DOHH2 (cell line): ENCODE data around the gene HNRNPC.
"Not testable (repeated sequence)": the region's sequence is repeated elsewhere in the genome, so short reads cannot be mapped to it uniquely, and the experiment has no call there.

Source experiments
- H3F3A ChIP-seq: fragments of 200-600 bp; sonication (generic), shearing (Covaris generic); 2 replicates; pipeline ENCODE4 v1.6.0; 2016; ENCODE audit warnings: antibody characterized with exemption, mild to moderate bottlenecking; ENCODE audit not compliant: control insufficient read depth, insufficient read depth
- H3K27ac ChIP-seq: fragments of 200-600 bp; sonication (generic); 2 replicates; pipeline ENCODE4 v1.5.1; 2014; ENCODE audit warnings: low read depth, mild to moderate bottlenecking, low read length, moderate library complexity
- H3K27me3 ChIP-seq: fragments of 200-600 bp; sonication (generic); 2 replicates; pipeline ENCODE4 v1.6.1; 2014; ENCODE audit warnings: mild to moderate bottlenecking, low read length, mixed read lengths; ENCODE audit not compliant: control insufficient read depth
- H3K36me3 ChIP-seq: fragments of 200-600 bp; sonication (generic); 2 replicates; pipeline ENCODE4 v1.6.1; 2014; ENCODE audit warnings: mild to moderate bottlenecking, low read length, moderate library complexity, mixed read lengths; ENCODE audit not compliant: control insufficient read depth
- H3K4me1 ChIP-seq: fragments of 200-600 bp; sonication (generic); 2 replicates; pipeline ENCODE4 v1.6.1; 2014; ENCODE audit warnings: mild to moderate bottlenecking, low read length, mixed read lengths; ENCODE audit not compliant: control insufficient read depth
- H3K4me2 ChIP-seq: fragments of 200-600 bp; sonication (generic); 2 replicates; pipeline ENCODE4 v1.6.0; 2014; ENCODE audit warnings: mild to moderate bottlenecking, low read length, moderate library complexity
- H3K4me3 ChIP-seq: fragments of 200-600 bp; sonication (generic); 2 replicates; pipeline ENCODE4 v1.5.1; 2014; ENCODE audit warnings: mild to moderate bottlenecking, low read length, mixed read lengths
- H3K79me2 ChIP-seq: fragments of 200-600 bp; sonication (generic); 2 replicates; pipeline ENCODE4 v1.6.1; 2014; ENCODE audit warnings: mild to moderate bottlenecking, low read length, mixed read lengths; ENCODE audit not compliant: control insufficient read depth
- H3K9me2 ChIP-seq: fragments of 200-600 bp; sonication (generic); replicated peaks from 2 replicates; pipeline ENCODE4 v1.6.1; 2014; ENCODE audit warnings: mild to moderate bottlenecking, low read length, mixed read lengths; ENCODE audit not compliant: control insufficient read depth
- H3K9me3 ChIP-seq: fragments of 200-600 bp; sonication (generic); 2 replicates; pipeline ENCODE4 v1.6.1; 2014; ENCODE audit warnings: antibody characterized with exemption, low read length, mixed read lengths; ENCODE audit not compliant: control insufficient read depth, insufficient read depth
- H4K20me1 ChIP-seq: fragments of 200-600 bp; sonication (generic); 2 replicates; pipeline ENCODE4 v1.6.0; 2014; ENCODE audit warnings: low read depth, mild to moderate bottlenecking, antibody characterized with exemption, low read length, moderate library complexity; ENCODE audit not compliant: control insufficient read depth, insufficient read depth
- EZH2phosphoT487 ChIP-seq: fragments of 200-600 bp; sonication (generic); IDR thresholded peaks from 2 replicates; pipeline ENCODE4 v1.6.1; 2017; ENCODE audit warnings: borderline replicate concordance, mild to moderate bottlenecking, antibody characterized with exemption, low read length, moderate library complexity, mixed read lengths
- TF ChIP-seq, protein P1 (sequence below): fragments of 200-600 bp; sonication (generic); IDR thresholded peaks from one replicate; pipeline ENCODE4 v1.5.1; 2014; ENCODE audit warnings: antibody characterized with exemption, mild to moderate bottlenecking, low read depth, low read length; ENCODE audit not compliant: poor library complexity, severe bottlenecking

The HNRNPC gene

DNA sequence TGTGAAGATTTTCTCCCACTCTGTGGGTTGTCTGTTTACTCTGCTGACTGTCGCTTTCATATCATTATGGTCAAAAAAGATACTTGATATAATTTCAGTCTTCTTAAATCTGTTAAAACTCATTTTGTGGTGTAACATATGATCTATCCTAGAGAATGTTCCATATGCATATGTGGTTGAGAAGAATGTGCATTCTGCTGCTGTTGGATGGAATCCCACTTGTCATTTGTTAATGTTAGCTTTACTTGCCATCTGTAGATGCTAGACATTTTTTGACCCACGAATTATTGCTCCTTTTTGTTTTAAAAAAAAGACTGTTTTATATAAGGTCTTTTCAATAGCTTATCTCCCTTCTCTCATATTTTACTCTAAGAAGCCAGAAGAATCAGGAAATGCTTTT, 87.1 kb downstream of the HNRNPC start:
- TF ChIP-seq, protein P1, sequence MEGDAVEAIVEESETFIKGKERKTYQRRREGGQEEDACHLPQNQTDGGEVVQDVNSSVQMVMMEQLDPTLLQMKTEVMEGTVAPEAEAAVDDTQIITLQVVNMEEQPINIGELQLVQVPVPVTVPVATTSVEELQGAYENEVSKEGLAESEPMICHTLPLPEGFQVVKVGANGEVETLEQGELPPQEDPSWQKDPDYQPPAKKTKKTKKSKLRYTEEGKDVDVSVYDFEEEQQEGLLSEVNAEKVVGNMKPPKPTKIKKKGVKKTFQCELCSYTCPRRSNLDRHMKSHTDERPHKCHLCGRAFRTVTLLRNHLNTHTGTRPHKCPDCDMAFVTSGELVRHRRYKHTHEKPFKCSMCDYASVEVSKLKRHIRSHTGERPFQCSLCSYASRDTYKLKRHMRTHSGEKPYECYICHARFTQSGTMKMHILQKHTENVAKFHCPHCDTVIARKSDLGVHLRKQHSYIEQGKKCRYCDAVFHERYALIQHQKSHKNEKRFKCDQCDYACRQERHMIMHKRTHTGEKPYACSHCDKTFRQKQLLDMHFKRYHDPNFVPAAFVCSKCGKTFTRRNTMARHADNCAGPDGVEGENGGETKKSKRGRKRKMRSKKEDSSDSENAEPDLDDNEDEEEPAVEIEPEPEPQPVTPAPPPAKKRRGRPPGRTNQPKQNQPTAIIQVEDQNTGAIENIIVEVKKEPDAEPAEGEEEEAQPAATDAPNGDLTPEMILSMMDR, result no peak
- TF ChIP-seq EZH2phosphoT487, result no peak
- Histone ChIP-seq H3K9me2 (no peaks in the 10 kb centered on the region), H3K4me1 (no peaks in the 10 kb centered on the region), H3K9me3 (no peaks in the 10 kb centered on the region), H3F3A (no peaks in the 10 kb centered on the region), H4K20me1 (no peaks in the 10 kb centered on the region), H3K4me2 (no peak overlapping the region), H3K4me3 (no peak overlapping the region), H3K27me3 (peaks cover 9% of the 10 kb centered on the region), H3K27ac (no peak overlapping the region), H3K36me3 (no peaks in the 10 kb centered on the region), H3K79me2 (no peaks in the 10 kb centered on the region)

DNA sequence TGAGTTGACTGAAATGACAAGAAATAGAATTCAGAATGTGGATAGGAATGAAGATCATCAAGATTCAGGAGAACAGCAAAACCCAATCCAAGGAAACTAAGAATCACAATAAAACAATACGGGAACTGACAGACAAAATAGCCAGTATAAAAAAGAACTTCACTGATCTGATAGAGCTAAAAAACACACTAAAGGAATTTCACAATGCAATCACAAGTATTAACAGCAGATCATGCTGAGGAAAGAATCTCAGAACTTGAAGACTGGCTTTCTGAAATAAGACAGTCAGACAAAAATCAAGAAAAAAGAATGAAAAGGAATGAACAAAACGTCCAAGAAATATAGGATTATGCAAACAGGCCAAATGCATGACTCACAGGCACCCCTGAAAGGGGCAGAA, 98.1 kb downstream of the HNRNPC start:
- TF ChIP-seq EZH2phosphoT487, result no peak
- TF ChIP-seq, protein P1, result no peak
- Histone ChIP-seq H3K79me2 (no peaks in the 10 kb centered on the region), H3K4me2 (no peak overlapping the region), H3K4me1 (no peaks in the 10 kb centered on the region), H3K27ac (no peak overlapping the region), H3K36me3 (no peaks in the 10 kb centered on the region), H3F3A (no peaks in the 10 kb centered on the region), H4K20me1 (no peaks in the 10 kb centered on the region), H3K9me2 (no peaks in the 10 kb centered on the region), H3K27me3 (peaks cover 24% of the 10 kb centered on the region), H3K9me3 (peaks cover 7% of the 10 kb centered on the region; the same call in 1 of the 2 replicates), H3K4me3 (no peak overlapping the region)

DNA sequence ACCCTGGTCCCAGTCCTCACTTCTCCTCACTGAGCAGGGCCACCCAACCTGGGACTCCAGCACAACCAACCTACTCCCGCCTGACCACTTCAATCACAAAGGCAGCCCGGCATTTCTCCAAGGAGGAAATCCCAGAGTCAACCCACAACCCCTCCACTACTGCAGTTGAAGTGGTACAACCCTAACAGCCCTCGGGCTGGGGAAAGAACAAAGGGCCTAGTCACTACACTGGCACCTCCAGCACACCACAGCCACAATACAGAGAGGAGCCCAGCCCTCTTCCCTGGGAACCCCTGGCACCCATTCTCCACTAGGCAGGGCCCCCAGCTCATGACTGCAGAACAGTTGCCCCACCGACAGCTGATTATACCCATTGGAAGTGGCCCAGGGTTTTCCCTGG, 99.7 kb downstream of the HNRNPC start:
- Histone ChIP-seq H3K4me2 (no peak overlapping the region), H3K4me3 (no peak overlapping the region), H3K36me3 (no peaks in the 10 kb centered on the region), H4K20me1 (no peaks in the 10 kb centered on the region), H3K9me3 (peaks cover 7% of the 10 kb centered on the region; the same call in 1 of the 2 replicates), H3K27me3 (peaks cover 22% of the 10 kb centered on the region), H3K27ac (no peak overlapping the region), H3F3A (no peaks in the 10 kb centered on the region), H3K9me2 (no peaks in the 10 kb centered on the region), H3K79me2 (no peaks in the 10 kb centered on the region), H3K4me1 (no peaks in the 10 kb centered on the region)
- no peak for TF ChIP-seq EZH2phosphoT487

DNA sequence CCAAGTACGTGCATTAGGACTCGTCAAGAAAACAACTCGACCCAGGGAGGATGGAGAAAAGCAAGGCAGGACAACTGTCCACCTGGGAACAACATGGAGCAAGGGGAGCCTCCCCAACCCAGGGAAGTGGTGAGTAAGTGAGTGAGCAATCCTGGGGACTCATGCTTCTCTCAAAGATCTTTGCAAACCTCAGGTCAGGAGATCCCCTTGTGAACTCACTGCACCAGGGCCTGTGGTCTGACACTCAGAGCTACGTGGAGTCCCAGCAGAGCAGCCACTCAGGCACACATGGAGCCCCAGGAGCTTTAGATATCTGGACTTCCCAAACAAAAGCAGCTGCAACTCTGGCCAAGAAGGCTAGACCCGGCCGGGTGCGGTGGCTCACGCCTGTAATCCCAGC, 101.2 kb downstream of the HNRNPC start:
- no peak overlapping the region for H3K4me2 ChIP-seq
- H3F3A ChIP-seq, result no peaks in the 10 kb centered on the region
- no peaks in the 10 kb centered on the region for H3K36me3 ChIP-seq
- peaks cover 10% of the 10 kb centered on the region for H3K27me3 ChIP-seq
- no peaks in the 10 kb centered on the region for H3K79me2 ChIP-seq
- H3K4me3 ChIP-seq, result no peak overlapping the region
- H3K4me1 ChIP-seq, result no peaks in the 10 kb centered on the region
- H4K20me1 ChIP-seq, result no peaks in the 10 kb centered on the region
- no peaks in the 10 kb centered on the region for H3K9me2 ChIP-seq
- H3K9me3 ChIP-seq, result peaks cover 6% of the 10 kb centered on the region; the same call in 1 of the 2 replicates
- no peak for TF ChIP-seq EZH2phosphoT487
- TF ChIP-seq, protein P1, result no peak
- no peak overlapping the region for H3K27ac ChIP-seq

DNA sequence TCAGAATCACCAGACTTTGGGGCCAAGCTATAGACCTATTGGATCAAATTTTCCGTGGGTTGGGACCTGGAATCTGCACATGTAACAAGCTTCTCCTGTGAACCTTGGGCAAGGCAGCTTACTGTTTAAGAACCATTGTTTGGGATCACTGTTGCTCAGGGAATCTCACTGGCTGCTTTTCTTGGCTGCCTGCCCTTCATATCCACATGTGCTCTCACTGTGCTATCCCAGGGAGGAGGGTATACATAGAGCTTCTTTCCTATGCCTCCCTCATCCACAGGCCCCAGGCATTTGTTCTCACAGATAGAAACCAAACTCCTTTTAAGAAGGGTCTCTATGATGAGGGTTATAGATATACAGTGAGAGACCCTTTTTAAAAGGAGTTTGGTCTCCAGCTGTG, 103.6 kb downstream of the HNRNPC start:
- not testable (repeated sequence) for H3K4me3 ChIP-seq, H3K4me2 ChIP-seq, H3F3A ChIP-seq, H3K9me2 ChIP-seq, H3K36me3 ChIP-seq, H3K9me3 ChIP-seq, H3K4me1 ChIP-seq, H3K79me2 ChIP-seq, H4K20me1 ChIP-seq, H3K27ac ChIP-seq, H3K27me3 ChIP-seq

GRCh38 chr14:21165002-21165605, 104.1 kb downstream of the HNRNPC start:
- not testable (repeated sequence) for H3K79me2 ChIP-seq, H3K9me2 ChIP-seq, H3K27me3 ChIP-seq, H3K9me3 ChIP-seq, H3K27ac ChIP-seq, H3K4me2 ChIP-seq, H3K4me3 ChIP-seq, H3K36me3 ChIP-seq, H3F3A ChIP-seq, H3K4me1 ChIP-seq, H4K20me1 ChIP-seq
